ENCODE data around the gene MT1M.
"Not testable (repeated sequence)": the region's sequence is repeated elsewhere in the genome, so short reads cannot be mapped to it uniquely, and the experiment has no call there.

Gene MT1M

DNA sequence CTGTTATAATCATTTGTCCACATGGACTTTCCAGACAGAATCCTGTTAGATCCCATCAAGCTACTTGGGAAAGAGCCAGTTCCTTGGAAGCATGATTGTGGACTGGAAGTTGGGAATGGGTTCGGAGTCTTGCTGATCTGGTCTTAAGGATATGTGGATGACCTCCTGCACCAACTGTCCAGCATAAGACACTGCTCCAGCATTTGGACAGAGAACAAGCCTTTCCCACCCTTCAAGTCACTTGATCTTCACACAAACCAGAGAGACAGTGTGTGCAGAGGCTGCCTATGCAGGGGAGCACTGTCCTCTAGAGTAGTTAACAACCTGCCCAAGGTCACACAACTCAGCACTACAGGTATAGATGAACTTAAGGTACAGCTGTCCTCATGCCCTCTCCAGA lies 13.4 kb downstream of the MT1M start:
- DNase-seq: no peak

DNA sequence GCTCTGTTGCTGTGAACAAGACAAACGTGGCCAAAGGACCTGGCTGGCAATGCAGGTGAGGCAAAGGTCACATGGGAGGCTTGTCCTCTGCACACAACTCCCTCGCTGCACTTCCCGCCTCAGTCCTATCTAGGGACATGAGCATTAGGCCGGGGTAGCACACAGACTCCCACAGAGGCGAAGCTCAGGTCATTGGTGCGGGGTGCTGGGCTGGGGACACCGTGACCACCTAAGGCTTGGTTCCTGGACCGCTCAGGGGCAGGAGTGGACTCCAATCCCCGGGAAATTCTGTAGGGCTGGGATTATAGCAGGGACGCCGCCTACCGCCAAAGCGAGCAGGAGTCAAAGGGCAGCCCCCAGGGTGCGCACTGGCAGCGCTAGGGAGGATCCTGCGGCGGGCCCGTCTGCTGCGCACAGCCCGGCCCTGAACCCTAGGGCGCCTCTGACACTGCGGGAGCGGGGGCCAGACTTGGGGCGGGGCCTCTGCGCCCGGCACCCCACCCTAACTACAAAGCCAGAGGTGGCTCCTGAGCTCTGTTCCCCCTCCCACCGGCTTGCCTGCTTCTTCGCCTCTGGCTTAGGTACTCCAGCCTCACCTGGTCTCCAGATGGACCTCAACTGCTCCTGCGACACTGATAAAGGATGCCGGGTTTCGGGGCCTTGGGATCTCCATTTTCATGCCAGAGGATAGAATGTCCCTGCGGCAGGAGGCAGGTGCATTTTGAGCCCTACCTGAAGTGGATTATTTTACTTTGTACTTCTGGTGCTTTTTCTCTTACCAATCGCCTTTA lies 15.4 kb downstream of the MT1M start:
- no peak for DNase-seq

- DNase-seq: no peak
Observed at GRCh38 chr16:56649271-56649670, 16.8 kb downstream of the MT1M start.

DNA sequence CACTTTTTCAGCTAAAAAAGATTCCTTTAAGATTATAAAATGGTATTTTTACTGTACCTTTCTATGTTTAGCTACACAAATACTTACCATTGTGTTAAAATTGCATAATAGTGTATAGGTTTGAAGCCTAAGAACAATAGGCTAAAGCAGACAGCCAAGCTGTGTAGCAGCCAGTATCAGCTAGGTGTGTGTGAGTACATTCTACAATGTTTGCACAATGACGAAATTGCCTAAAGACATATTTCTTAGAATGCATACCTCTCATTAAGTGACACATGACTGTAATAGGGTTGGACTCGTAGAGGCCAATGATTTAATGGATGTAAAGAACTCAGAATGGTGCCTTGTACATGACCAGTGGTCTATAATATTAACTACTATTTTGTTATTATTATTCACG lies 17.4 kb downstream of the MT1M start:
- DNase-seq: no peak

GRCh38 chr16:56651586-56651985 lies 19.1 kb downstream of the MT1M start, which contains the start of gene MT1B:
MT1B (plus strand) TSS chr16:56651886; CDS start chr16:56651954, 68 bp downstream.
- DNase-seq: no peak

- DNase-seq: no peak
Observed at GRCh38 chr16:56652600-56652999, 20.1 kb downstream of the MT1M start.

DNA sequence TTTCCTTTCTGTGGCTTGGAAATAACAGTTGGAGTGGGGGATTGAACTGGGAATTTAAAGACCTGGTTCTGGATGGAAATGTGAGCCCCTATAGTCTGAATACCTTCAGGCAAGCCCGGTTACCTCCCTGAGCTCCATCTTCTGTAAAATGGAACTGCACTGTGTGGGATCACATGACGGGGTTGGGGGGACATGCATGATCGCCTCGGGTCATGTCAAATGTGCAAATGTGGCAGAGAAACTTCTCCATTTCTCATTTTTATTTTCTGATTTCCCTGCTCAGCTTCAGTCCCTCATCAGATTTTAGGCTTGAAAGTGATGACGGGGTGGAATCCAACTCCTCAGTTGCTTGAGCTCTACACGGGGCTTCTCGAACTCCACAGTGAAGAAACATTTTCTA lies 20.8 kb downstream of the MT1M start:
- DNase-seq: no peak

GRCh38 chr16:56657555-56658326 lies 25.3 kb downstream of the MT1M start, which contains the start of gene MT1F:
MT1F (plus strand) TSS chr16:56657959; CDS start chr16:56658059, 100 bp downstream.
- peak in 32 of 51 donors; percentile 7 to 73 (median 48) for DNase-seq

GRCh38 chr16:56658327-56658875 lies 25.9 kb downstream of the MT1M start:
- peak in 6 of 51 donors; percentile 14 to 39 (median 24) for DNase-seq

- peak in 2 of 51 donors; percentile 8 to 36 for DNase-seq
Observed at GRCh38 chr16:56662357-56663354, 30.2 kb downstream of the MT1M start.

GRCh38 chr16:56664506-56664905 lies 32.0 kb downstream of the MT1M start:
- DNase-seq: no peak

GRCh38 chr16:56665286-56666261 lies 33.1 kb downstream of the MT1M start:
- not testable (repeated sequence) for DNase-seq

- peak in 18 of 51 donors; percentile 11 to 59 (median 24) for DNase-seq
Observed at GRCh38 chr16:56667581-56668571, 35.4 kb downstream of the MT1M start, which contains the start of gene MT1G. MT1G (minus strand) TSS chr16:56668065; CDS start chr16:56667993, 72 bp downstream.

DNA sequence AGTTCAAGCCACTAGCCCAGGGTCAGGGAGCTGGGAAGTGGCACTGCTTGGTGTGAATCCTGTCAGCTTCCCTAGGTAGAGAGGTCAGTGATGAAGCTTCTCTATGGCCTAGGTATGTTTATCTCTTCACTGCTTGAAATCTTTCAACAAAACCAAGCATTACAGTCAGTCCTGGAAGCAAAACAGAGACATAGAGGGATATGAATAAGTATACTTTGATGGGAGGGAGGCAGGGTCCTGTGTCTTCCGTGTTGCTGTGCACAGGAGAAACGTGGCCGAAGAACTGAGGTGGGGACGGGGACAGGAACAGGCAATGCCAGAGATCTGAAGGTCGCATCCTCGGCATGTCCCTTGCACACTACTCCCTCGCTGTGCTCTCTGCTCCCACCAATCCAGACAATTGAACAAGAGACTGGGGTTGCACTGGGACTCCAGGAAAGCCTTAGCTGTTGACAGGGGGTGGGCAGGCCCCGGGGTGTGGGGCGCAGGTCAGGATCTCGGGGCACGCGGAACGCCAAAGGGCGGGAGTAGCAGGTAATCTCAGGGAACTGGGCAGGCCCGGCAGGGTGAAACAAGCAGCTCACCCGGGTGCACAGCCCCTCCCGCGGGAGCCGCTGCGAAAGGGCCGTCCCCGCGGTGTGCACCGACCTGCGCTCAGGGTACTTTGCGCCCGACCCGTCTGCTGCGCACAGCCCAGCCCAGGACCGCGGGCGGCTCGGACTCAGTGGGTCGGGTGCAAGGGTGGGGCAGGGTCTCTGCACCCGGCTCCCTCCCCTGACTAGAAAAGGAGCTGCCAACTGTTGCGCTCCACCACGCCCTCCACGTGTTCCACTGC lies 36.8 kb downstream of the MT1M start, which contains the start of gene MT1H:
Gene MT1H, plus strand, starts transcription at position 810 of the 835 bp plus-strand sequence. CDS start 71 bp downstream, outside the sequence.
- DNase-seq: no peak

DNA sequence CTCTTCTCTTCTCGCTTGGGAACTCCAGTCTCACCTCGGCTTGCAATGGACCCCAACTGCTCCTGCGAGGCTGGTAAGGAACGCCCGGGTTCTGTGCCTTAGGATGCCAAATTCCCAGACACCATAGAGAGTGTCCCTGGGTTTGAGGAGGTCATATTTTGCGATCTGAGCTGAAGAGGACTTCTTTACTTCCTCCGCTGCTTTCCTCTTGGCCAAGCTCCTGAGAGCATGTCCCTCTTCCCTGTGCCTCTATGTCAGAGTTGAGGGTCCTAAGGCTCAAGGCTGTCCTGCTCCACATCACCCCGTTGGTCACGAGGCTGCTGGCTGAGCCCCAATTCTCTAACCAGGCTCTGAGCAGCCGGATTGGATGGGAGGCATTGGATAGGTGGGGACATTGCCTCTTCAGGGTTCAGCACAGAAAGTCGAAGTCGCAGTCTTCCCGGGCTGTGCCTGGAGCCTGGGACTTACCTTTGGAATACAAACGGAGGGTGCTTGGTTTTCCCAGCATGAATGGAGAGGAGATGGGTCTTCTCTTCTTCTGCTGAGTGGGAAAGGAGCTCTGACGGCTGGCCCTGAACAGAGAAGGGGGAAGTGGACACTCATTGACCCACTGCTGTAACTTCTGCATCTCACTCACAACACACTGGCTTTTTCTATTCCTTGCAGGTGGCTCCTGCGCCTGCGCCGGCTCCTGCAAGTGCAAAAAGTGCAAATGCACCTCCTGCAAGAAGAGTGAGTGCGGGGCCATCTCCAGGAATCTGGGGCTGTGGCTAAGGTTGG lies 37.6 kb downstream of the MT1M start:
- DNase-seq: no peak

GRCh38 chr16:56670620-56670934 lies 38.1 kb downstream of the MT1M start:
- no peak for DNase-seq
